Sigmoid colon (tissue), 4 donors: ENCODE measurements around the gene DNAH9.

ENCODE experiments used
- EP300 ChIP-seq, 4 donors: sonication (generic); formaldehyde crosslinking; IDR thresholded peaks; one replicate each; pipeline ENCODE4 v1.6.1; 2017; ENCODE audit warnings: antibody characterized with exemption in 4 of 4
- POLR2AphosphoS5 ChIP-seq, 4 donors: sonication (generic); formaldehyde crosslinking; IDR thresholded peaks; one replicate each; pipeline ENCODE4 v1.6.1; 2017; ENCODE audit warnings: antibody characterized with exemption in 4 of 4

GRCh38 chr17:11986179-11986941 lies 388.1 kb downstream of the DNAH9 start:
- TF ChIP-seq EP300 (IDR thresholded peaks at IDR 0.05) = no peak
- no peak for TF ChIP-seq POLR2AphosphoS5 (IDR thresholded peaks at IDR 0.05)
